Measurements from ENCODE around the gene MALT1. TPM values are rescaled to one million over a fixed set of nuclear protein-coding genes. Genes with fewer than 3 reads are reported as not detected.

Gene MALT1
- total RNA-seq, 4 donors from 2014 or later, result 17.7 to 26.0 (median 19.3) TPM

- peaks cover 0 to 7% (median 0%) of the 10 kb centered on the region in 4 donors for H3K9me3 ChIP-seq
- no peak overlapping the region for H3K27ac ChIP-seq
- H3K4me1 ChIP-seq, result peaks cover 0 to 11% (median 0%) of the 10 kb centered on the region in 4 donors
- no peaks in the 10 kb centered on the region for H3K27me3 ChIP-seq
- whole genome bisulfite sequencing, 2 donors, result 95% methylated on average over 9 of the region's 9 CpGs
- no peak overlapping the region for H3K4me3 ChIP-seq
- H3K36me3 ChIP-seq, result no peaks in the 10 kb centered on the region
- no peak for DNase-seq (ENCODE audit: low spot score in 2 of 2)
- TF ChIP-seq EP300 (IDR thresholded peaks at IDR 0.05) (no peak), POLR2A (IDR thresholded peaks at IDR 0.05) (no peak), CTCF (IDR thresholded peaks at IDR 0.05) (no peak)
These were observed 10.3 kb upstream of the MALT1 start for GRCh38 chr18:58660915-58661314.

GRCh38 chr18:58661423-58661822, 9.8 kb upstream of the MALT1 start:
- WGBS, 2 donors, result 84 to 87% methylated on average over 3 of the region's 3 CpGs
- H3K9me3 ChIP-seq, result peaks cover 0 to 2% (median 0%) of the 10 kb centered on the region in 4 donors

GRCh38 chr18:58662118-58662517, 9.1 kb upstream of the MALT1 start:
- no peak for TF ChIP-seq EP300 (IDR thresholded peaks at IDR 0.05)
- Histone ChIP-seq H3K36me3 (no peaks in the 10 kb centered on the region), H3K9me3 (no peaks in the 10 kb centered on the region), H3K4me1 (peaks cover 0 to 10% (median 0%) of the 10 kb centered on the region in 4 donors), H3K27ac (no peak overlapping the region), H3K4me3 (no peak overlapping the region), H3K27me3 (no peaks in the 10 kb centered on the region)
- DNase-seq (ENCODE audit: low spot score in 2 of 2), result no peak
- WGBS, 2 donors, result 80 to 84% methylated on average over 4 of the region's 4 CpGs

More at GRCh38 chr18:58661423-58661822, 9.8 kb upstream of the MALT1 start:
- Histone ChIP-seq H3K36me3 (no peaks in the 10 kb centered on the region), H3K4me3 (no peak overlapping the region), H3K27ac (no peak overlapping the region), H3K4me1 (peaks cover 0 to 11% (median 0%) of the 10 kb centered on the region in 4 donors), H3K27me3 (no peaks in the 10 kb centered on the region)
- DNase-seq (ENCODE audit: low spot score in 2 of 2), result no peak
- TF ChIP-seq CTCF (IDR thresholded peaks at IDR 0.05) (no peak), POLR2A (IDR thresholded peaks at IDR 0.05) (no peak), EP300 (IDR thresholded peaks at IDR 0.05) (no peak)

GRCh38 chr18:58666176-58666575, 5.1 kb upstream of the MALT1 start:
- no peaks in the 10 kb centered on the region for H3K27me3 ChIP-seq
- WGBS, 2 donors, result 87 to 92% methylated on average over 3 of the region's 3 CpGs

GRCh38 chr18:58668211-58668610, 3.1 kb upstream of the MALT1 start:
- Histone ChIP-seq H3K4me3 (no peak overlapping the region), H3K9me3 (no peaks in the 10 kb centered on the region), H3K36me3 (no peaks in the 10 kb centered on the region), H3K27me3 (no peaks in the 10 kb centered on the region), H3K4me1 (peaks cover 0 to 23% (median 10%) of the 10 kb centered on the region in 4 donors), H3K27ac (no peak overlapping the region)
- 92 to 95% methylated on average over 2 of the region's 2 CpGs for WGBS, 2 donors
- no peak for DNase-seq (ENCODE audit: low spot score in 2 of 2)
- TF ChIP-seq EP300 (IDR thresholded peaks at IDR 0.05) (no peak), POLR2A (IDR thresholded peaks at IDR 0.05) (no peak), CTCF (IDR thresholded peaks at IDR 0.05) (no peak)

More at GRCh38 chr18:58666176-58666575, 5.1 kb upstream of the MALT1 start:
- Histone ChIP-seq H3K9me3 (no peaks in the 10 kb centered on the region), H3K27ac (no peak overlapping the region), H3K36me3 (no peaks in the 10 kb centered on the region), H3K4me1 (peaks cover 0 to 12% (median 6%) of the 10 kb centered on the region in 4 donors), H3K4me3 (no peak overlapping the region)
- TF ChIP-seq CTCF (IDR thresholded peaks at IDR 0.05), result no peak
- TF ChIP-seq EP300 (IDR thresholded peaks at IDR 0.05), result no peak
- no peak for TF ChIP-seq POLR2A (IDR thresholded peaks at IDR 0.05)
- DNase-seq (ENCODE audit: low spot score in 2 of 2), result no peak

GRCh38 chr18:58668897-58669296, 2.4 kb upstream of the MALT1 start:
- 72 to 82% methylated on average over 3 of the region's 3 CpGs for WGBS, 2 donors
- DNase-seq (ENCODE audit: low spot score in 2 of 2), result no peak

More at GRCh38 chr18:58668897-58669296, 2.4 kb upstream of the MALT1 start:
- H3K36me3 ChIP-seq, result no peaks in the 10 kb centered on the region
- H3K4me3 ChIP-seq, result no peak overlapping the region
- H3K4me1 ChIP-seq, result peaks cover 0 to 23% (median 10%) of the 10 kb centered on the region in 4 donors
- no peak overlapping the region for H3K27ac ChIP-seq
- TF ChIP-seq EP300 (IDR thresholded peaks at IDR 0.05) (no peak), POLR2A (IDR thresholded peaks at IDR 0.05) (no peak), CTCF (IDR thresholded peaks at IDR 0.05) (no peak)
- no peaks in the 10 kb centered on the region for H3K27me3 ChIP-seq
- no peaks in the 10 kb centered on the region for H3K9me3 ChIP-seq
